Measurements from ENCODE around the gene IQGAP1. TPM values are rescaled to one million over a fixed set of nuclear protein-coding genes. Genes with fewer than 3 reads are reported as not detected.
"Not testable (repeated sequence)": the region's sequence is repeated elsewhere in the genome, so short reads cannot be mapped to it uniquely, and the experiment has no call there.

Gene IQGAP1
- total RNA-seq (2014; rRNA removed; shearing (Covaris generic); ENCODE audit: low replicate concordance) = 53.4 and 65.2 TPM in 2 replicates

DNA sequence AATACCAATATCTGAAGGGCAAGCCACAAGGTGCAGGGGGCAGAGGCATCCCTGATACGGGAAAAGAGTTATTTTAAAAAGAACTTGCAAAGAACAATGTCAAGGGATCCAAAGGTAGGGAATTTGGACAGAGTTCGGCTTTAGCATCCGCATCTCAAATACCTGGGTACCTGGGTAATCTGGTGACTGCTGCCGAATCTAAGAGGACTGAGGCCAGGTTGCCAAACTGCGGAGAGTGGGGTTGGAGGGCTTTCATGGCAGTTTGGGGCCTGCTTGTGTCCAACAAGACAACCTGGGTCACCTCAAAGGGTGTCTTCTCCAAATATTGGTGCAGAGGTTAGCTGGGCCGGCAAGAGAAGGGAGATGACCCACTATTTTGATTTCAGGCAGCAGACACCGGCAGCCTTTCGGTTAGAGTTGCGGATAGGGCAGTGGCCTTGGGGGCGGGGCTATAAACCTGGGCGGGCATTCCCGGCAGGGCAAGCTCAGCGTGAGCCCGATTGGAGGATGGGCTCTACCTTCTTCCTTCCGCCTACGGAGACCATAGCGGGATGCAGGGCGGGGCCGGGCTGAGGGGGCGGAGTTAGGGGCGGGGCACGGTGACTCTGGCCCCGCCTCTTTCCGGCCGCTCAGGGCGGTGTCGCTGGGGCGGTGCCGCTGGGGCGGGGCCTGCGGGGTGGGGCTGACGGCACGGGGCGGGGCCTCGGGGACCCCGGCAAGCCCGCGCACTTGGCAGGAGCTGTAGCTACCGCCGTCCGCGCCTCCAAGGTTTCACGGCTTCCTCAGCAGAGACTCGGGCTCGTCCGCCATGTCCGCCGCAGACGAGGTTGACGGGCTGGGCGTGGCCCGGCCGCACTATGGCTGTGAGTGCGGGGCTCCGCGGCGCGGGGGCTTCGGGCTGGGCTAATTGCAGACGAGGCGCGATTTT is at the start of gene IQGAP1:
Gene IQGAP1 (plus strand): TSS at position 709 of the 928 bp plus-strand sequence. CDS start 100 bp downstream, at position 809.
- in situ Hi-C loops (cut with HindIII; ENCODE audit: low pct_unique_long_range_greater_than_20kb, low sequenced_read_pairs) = no loop called here

DNA sequence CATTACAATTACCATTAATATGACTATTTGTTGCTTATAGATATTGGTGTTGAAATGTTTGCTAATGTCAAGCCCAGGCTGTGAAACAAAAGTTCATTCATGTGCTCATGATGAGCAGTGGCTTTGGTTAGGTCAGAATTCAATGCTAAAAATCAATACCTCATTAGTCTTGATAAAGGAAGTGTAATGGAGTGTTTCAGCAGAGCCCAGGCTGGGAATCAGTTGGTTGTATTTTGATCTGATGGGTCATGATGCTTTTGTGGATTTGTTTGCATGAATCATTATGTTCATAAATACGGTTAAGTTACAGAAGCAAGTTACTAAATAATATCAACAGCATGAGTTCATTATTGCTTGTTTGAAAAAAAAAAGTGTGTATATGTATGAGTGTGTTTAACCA is 49.5 kb upstream of the IQGAP1 start:
- DNase-seq (ENCODE audit: low read depth) = no peak
- in situ Hi-C loops (cut with HindIII; ENCODE audit: low pct_unique_long_range_greater_than_20kb, low sequenced_read_pairs) = no loop called here

More for the DNA sequence above, at the start of gene IQGAP1:
- DNase-seq (ENCODE audit: low read depth) = peak; percentile 86

GRCh38 chr15:90340345-90340744 is 47.7 kb upstream of the IQGAP1 start:
- in situ Hi-C loops (cut with HindIII; ENCODE audit: low pct_unique_long_range_greater_than_20kb, low sequenced_read_pairs) = no loop called here
- no peak for DNase-seq (ENCODE audit: low read depth)

- no peak for DNase-seq (ENCODE audit: low read depth)
- in situ Hi-C loops (cut with HindIII; ENCODE audit: low pct_unique_long_range_greater_than_20kb, low sequenced_read_pairs) = no loop called here
Measured at GRCh38 chr15:90343302-90343790, 44.7 kb upstream of the IQGAP1 start.

DNA sequence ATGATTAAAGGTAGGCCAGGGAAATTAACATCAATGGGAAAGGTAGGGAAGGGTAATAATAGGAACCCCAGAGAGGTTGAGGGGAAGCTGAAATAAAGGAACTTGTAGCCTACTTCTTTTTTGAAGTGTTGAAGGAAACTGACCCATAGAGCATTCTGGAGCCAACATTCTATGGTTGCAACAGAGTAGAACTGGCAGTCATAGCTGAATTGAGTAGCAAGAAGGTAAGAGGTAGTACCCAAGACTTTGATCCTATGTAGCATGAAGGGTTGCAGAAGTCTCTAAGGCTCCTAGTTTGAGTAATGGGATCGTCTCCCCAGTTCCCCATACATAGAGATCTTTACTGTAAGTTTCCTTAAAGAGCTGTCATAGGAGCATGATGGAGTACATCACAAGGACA is 43.4 kb upstream of the IQGAP1 start:
- in situ Hi-C loops (cut with HindIII; ENCODE audit: low pct_unique_long_range_greater_than_20kb, low sequenced_read_pairs) = no loop called here
- DNase-seq (ENCODE audit: low read depth) = no peak

- in situ Hi-C loops (cut with HindIII; ENCODE audit: low pct_unique_long_range_greater_than_20kb, low sequenced_read_pairs) = no loop called here
Measured at GRCh38 chr15:90345857-90346256, 42.2 kb upstream of the IQGAP1 start.

DNA sequence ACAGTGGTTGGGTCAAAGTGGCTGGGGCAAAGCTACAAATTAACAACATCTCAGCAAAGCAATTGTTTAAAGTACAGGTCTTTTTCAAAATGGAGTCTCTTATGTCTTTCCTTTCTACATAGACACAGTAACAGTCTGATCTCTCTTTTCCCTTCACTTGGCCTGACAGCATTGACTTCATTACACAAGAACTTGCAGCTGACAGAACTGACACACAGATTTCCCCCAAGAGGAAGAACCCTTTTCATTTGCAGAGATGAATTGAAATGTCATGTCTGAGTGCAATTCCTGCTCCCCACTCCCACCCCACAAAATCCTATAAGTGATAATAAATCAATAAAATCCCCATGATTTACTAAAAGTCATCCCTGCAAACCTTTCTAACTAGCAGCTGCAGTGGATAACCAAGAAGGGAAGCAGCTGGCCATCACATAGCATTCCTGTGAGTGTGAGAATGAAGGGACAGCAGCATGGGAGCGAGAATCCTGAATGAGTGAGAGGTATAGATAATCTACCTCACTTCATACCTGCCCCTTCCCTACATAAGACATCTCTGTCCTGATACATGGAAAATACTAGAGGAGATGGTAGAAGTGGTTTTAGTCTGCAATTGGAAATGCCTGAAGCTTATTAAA is 40.5 kb upstream of the IQGAP1 start:
- in situ Hi-C loops (cut with HindIII; ENCODE audit: low pct_unique_long_range_greater_than_20kb, low sequenced_read_pairs); DNase-seq (ENCODE audit: low read depth): not testable (repeated sequence)

More at GRCh38 chr15:90345857-90346256, 42.2 kb upstream of the IQGAP1 start:
- DNase-seq (ENCODE audit: low read depth) = no peak

DNA sequence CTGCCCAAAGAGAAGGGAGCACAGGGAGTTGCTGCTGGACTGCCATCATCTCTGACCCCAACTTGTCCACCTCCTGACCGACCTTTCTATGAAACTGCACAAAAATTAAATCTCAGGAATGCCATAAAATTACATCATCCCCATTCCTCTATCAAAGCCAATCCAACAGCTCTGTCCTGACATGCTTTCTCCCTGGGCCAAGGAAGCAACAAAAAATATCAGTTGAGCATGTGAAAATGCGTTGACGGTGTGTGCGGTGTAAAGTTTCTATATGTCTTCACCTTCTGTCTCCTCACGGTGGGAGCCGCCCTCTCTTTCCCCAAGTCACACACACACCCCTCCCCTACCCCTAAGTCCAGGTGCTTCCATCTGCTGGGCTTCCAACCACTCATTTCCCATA is 39.6 kb upstream of the IQGAP1 start:
- in situ Hi-C loops (cut with HindIII; ENCODE audit: low pct_unique_long_range_greater_than_20kb, low sequenced_read_pairs) = no loop called here
- no peak for DNase-seq (ENCODE audit: low read depth)

DNA sequence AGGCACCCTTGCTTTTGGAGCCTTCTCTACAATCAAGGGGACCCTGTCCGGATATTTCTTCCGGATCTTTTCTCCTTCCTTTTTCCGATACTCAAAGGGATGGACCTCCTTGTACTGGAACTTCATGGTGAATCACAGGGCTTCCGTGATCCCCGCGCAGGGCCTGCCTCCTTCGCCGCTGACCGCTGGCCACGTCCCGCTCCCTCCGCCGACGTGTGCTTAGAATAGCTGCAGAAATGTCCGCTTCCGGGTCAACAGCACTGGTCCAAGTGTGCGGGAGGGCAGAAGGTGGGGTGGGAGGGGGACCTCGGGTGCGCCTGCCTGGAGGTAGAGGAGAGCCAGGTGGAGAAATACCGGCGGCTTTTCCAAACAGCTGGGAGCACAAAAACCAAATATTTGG is 39.0 kb upstream of the IQGAP1 start:
- in situ Hi-C loops (cut with HindIII; ENCODE audit: low pct_unique_long_range_greater_than_20kb, low sequenced_read_pairs) = no loop called here
- DNase-seq (ENCODE audit: low read depth) = no peak

GRCh38 chr15:90349821-90350220 is 38.2 kb upstream of the IQGAP1 start:
- no peak for DNase-seq (ENCODE audit: low read depth)
- in situ Hi-C loops (cut with HindIII; ENCODE audit: low pct_unique_long_range_greater_than_20kb, low sequenced_read_pairs) = no loop called here

- DNase-seq (ENCODE audit: low read depth) = no peak
- in situ Hi-C loops (cut with HindIII; ENCODE audit: low pct_unique_long_range_greater_than_20kb, low sequenced_read_pairs) = no loop called here
Measured at GRCh38 chr15:90351479-90352106, 36.4 kb upstream of the IQGAP1 start.

GRCh38 chr15:90352107-90352893 is 35.7 kb upstream of the IQGAP1 start, which contains the start of gene ZNF774:
ZNF774 (plus strand) TSS chr15:90352284; CDS start chr15:90354661, 2,377 bp downstream.
- in situ Hi-C loops (cut with HindIII; ENCODE audit: low pct_unique_long_range_greater_than_20kb, low sequenced_read_pairs) = no loop called here
- peak; percentile 91 for DNase-seq (ENCODE audit: low read depth)

DNA sequence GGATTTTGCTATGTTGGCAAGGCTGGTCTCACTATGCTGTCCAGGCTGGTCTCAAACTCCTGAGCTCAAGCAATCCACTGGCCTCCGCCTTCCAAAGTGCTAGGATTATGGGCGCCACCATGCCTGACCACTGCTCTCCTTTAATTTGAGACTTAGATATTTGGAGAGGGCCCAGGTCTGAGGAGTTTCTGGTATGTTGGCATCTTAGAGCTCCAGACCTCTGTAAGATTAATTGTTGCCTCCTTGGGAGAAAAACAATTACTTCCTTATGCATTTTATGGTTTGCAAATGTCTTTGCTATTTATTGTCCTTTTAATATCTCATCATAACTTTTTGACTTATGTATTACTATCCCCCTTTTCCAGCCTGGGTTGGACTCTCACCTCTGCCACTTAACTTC is 33.1 kb upstream of the IQGAP1 start:
- in situ Hi-C loops (cut with HindIII; ENCODE audit: low pct_unique_long_range_greater_than_20kb, low sequenced_read_pairs) = no loop called here
- DNase-seq (ENCODE audit: low read depth) = no peak

DNA sequence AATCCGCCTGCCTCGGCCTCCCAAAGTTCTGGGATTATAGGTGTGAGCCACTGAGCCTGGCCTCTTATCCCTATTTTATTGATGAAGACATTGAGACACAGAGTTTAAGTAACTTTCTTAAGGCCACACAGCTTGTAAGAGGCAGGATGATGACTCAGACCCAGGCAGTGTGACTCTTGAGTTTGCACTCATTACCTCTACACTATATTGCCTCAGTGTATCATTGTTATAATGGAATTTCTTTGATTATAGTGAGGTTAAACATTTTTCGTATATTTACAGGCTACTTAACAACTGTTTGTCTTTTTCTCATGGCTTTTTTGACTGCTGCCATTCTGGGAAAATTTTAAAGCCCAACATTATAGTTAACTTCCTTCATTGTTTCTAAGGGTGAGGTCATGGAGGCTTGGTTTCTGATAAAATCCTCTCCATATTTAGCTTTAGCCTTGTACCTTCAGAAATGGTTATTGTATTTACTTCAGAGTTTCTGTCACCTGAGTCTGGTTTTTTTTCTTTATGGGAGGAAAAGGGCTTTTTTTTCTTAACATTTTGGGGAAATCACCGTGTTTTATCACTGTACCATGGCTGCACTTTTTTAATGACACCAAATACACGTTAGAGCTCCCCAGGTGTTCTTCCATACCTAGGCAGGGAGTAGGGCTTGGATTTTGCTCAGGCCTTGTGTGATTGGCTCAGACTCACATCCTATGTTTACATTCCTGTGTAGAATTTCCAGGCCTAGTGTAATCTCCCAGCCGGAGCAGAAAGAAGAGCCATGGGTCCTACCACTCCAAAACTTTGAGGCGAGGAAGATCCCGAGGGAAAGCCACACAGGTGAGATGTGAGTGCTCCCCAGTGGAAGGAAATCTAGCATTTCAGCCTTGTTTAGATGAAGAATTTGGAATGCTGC is 29.7 kb upstream of the IQGAP1 start:
- peak; percentile 26 for DNase-seq (ENCODE audit: low read depth)
- in situ Hi-C loops (cut with HindIII; ENCODE audit: low pct_unique_long_range_greater_than_20kb, low sequenced_read_pairs) = no loop called here

GRCh38 chr15:90360746-90361145 is 27.3 kb upstream of the IQGAP1 start:
- in situ Hi-C loops (cut with HindIII; ENCODE audit: low pct_unique_long_range_greater_than_20kb, low sequenced_read_pairs) = no loop called here

GRCh38 chr15:90362936-90363212 is 25.2 kb upstream of the IQGAP1 start:
- peak; percentile 69 for DNase-seq (ENCODE audit: low read depth)

More at GRCh38 chr15:90360746-90361145, 27.3 kb upstream of the IQGAP1 start:
- DNase-seq (ENCODE audit: low read depth) = no peak

DNA sequence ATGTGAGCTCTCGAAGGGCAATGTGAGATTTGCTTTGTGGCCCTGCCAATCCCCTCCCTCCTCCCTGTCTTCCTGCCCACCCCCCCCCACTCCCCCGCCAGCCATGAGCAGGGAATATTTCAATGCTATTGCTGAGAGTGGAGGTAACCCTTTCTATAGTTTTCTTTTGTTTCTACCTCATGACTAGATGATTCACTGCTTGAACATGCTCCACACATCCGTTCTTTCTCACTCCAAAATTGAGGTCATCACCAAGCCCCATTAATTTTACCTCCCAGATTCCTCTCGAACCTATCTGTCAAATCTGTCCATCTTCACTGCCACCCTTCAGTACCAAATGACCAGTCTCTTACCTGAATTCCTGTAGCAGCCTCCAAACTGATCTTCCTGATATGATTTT is 23.8 kb upstream of the IQGAP1 start:
- in situ Hi-C loops (cut with HindIII; ENCODE audit: low pct_unique_long_range_greater_than_20kb, low sequenced_read_pairs) = no loop called here

More at GRCh38 chr15:90362936-90363212, 25.2 kb upstream of the IQGAP1 start:
- in situ Hi-C loops (cut with HindIII; ENCODE audit: low pct_unique_long_range_greater_than_20kb, low sequenced_read_pairs) = no loop called here

More for the DNA sequence above, 23.8 kb upstream of the IQGAP1 start:
- DNase-seq (ENCODE audit: low read depth) = peak; percentile 79
